Astrocyte (in vitro differentiated cells and primary cell): Measurements from ENCODE around the gene FLVCR1. TPM values are rescaled to one million over a fixed set of nuclear protein-coding genes. Genes with fewer than 3 reads are reported as not detected.

ENCODE experiments used
- DNase-seq: peaks from one replicate; pipeline ENCODE4 v3.0.0-alpha.2; 2010; ENCODE audit warnings: low read depth
- FAIRE-seq: peaks from 2 replicates; lab custom pipeline; 2011; peaks lifted over from hg19 to GRCh38; lab: Jason Lieb, UNC
- H2AFZ ChIP-seq: 2 replicates; pipeline ENCODE4 v1.6.0; 2012; ENCODE audit warnings: low read depth, low read length, inconsistent platforms
- H3K27ac ChIP-seq: 2 replicates; pipeline ENCODE4 v1.5.1; 2011; ENCODE audit warnings: low read depth, low read length, inconsistent platforms
- H3K27me3 ChIP-seq: 2 replicates; pipeline ENCODE4 v1.6.0; 2011; ENCODE audit warnings: low read length, inconsistent platforms; ENCODE audit not compliant: insufficient read depth
- H3K36me3 ChIP-seq: 2 replicates; pipeline ENCODE4 v1.5.1; 2011; ENCODE audit warnings: low read length, inconsistent platforms; ENCODE audit not compliant: insufficient read depth
- H3K4me1 ChIP-seq: 2 replicates; pipeline ENCODE4 v1.5.1; 2011; ENCODE audit warnings: low read length, inconsistent platforms; ENCODE audit not compliant: insufficient read depth
- H3K4me2 ChIP-seq: 2 replicates; pipeline ENCODE4 v1.6.0; 2012; ENCODE audit warnings: low read length, inconsistent platforms
- H3K4me3 ChIP-seq: 2 replicates; pipeline ENCODE4 v1.5.1; 2011; ENCODE audit warnings: low read depth, mild to moderate bottlenecking, low read length, inconsistent platforms; ENCODE audit not compliant: insufficient read depth
- H3K79me2 ChIP-seq: 2 replicates; pipeline ENCODE4 v1.6.0; 2012; ENCODE audit warnings: mild to moderate bottlenecking, low read length, inconsistent platforms; ENCODE audit not compliant: insufficient read depth
- H3K9ac ChIP-seq: 2 replicates; pipeline ENCODE4 v1.6.0; 2012; ENCODE audit warnings: mild to moderate bottlenecking, low read length, inconsistent platforms
- H3K9me3 ChIP-seq: 2 replicates; pipeline ENCODE4 v1.5.1; 2012; ENCODE audit warnings: low read depth, mild to moderate bottlenecking, low read length, inconsistent platforms; ENCODE audit not compliant: insufficient read depth
- H4K20me1 ChIP-seq: 2 replicates; pipeline ENCODE4 v1.6.0; 2012; ENCODE audit warnings: low read length, inconsistent platforms; ENCODE audit not compliant: insufficient read depth
- H3K27ac Mint-ChIP-seq: one replicate; pipeline ENCODE4 v1.8.0; 2021; ENCODE audit warnings: mild to moderate bottlenecking, mixed read lengths; ENCODE audit not compliant: unreplicated experiment
- H3K27me3 Mint-ChIP-seq: one replicate; pipeline ENCODE4 v1.8.0; 2021; ENCODE audit warnings: low read depth, mixed read lengths; ENCODE audit not compliant: unreplicated experiment
- H3K36me3 Mint-ChIP-seq: one replicate; pipeline ENCODE4 v1.8.0; 2021; ENCODE audit warnings: low read depth, mixed read lengths; ENCODE audit not compliant: unreplicated experiment
- H3K4me1 Mint-ChIP-seq: one replicate; pipeline ENCODE4 v1.8.0; 2021; ENCODE audit warnings: low read depth, mixed read lengths; ENCODE audit not compliant: unreplicated experiment
- H3K4me3 Mint-ChIP-seq: one replicate; pipeline ENCODE4 v1.8.0; 2021; ENCODE audit warnings: mild to moderate bottlenecking, moderate library complexity, mixed read lengths; ENCODE audit not compliant: unreplicated experiment
- H3K9me3 Mint-ChIP-seq: one replicate; pipeline ENCODE4 v1.8.0; 2021; ENCODE audit warnings: mild to moderate bottlenecking, mixed read lengths; ENCODE audit not compliant: unreplicated experiment
- CTCF ChIP-seq: IDR thresholded peaks from 2 replicates; pipeline ENCODE4 v1.5.1; 2011; ENCODE audit warnings: low read depth, mild to moderate bottlenecking, inconsistent platforms, low read length, moderate library complexity; ENCODE audit not compliant: insufficient read depth
- EZH2 ChIP-seq: IDR thresholded peaks from 2 replicates; pipeline ENCODE4 v1.6.1; 2012; ENCODE audit warnings: mild to moderate bottlenecking, low read length, inconsistent platforms; ENCODE audit not compliant: insufficient read depth
- total RNA-seq: library from RNA; stranded (reverse); gene quantifications from 2 replicates; pipeline ENCODE4 v1.2.1, GENCODE V29; 2021

FLVCR1 gene
- total RNA-seq, 1 donor from 2014 or later: 8.1 TPM

- H2AFZ ChIP-seq: peak overlapping the region; percentile 79
- Mint-ChIP-seq H3K36me3 (no peaks in the 10 kb centered on the region), H3K4me1 (peaks cover 14% of the 10 kb centered on the region), H3K27ac (peak overlapping the region; percentile 80), H3K27me3 (peaks cover 28% of the 10 kb centered on the region), H3K4me3 (no peak overlapping the region), H3K9me3 (peaks cover 4% of the 10 kb centered on the region)
- no peaks in the 10 kb centered on the region for H3K4me1 ChIP-seq
- H3K9ac ChIP-seq: no peak overlapping the region
- H3K27ac ChIP-seq: no peak overlapping the region
- H3K36me3 ChIP-seq: no peaks in the 10 kb centered on the region
- TF ChIP-seq EZH2 (no peak), CTCF (no peak)
- DNase-seq (peak; percentile 49), FAIRE-seq (no peak)
- H3K9me3 ChIP-seq: no peaks in the 10 kb centered on the region
- peak overlapping the region; percentile 62 for H3K4me2 ChIP-seq
- H4K20me1 ChIP-seq: no peaks in the 10 kb centered on the region
- H3K27me3 ChIP-seq: peaks cover 8% of the 10 kb centered on the region
- H3K79me2 ChIP-seq: no peaks in the 10 kb centered on the region
- no peak overlapping the region for H3K4me3 ChIP-seq
Observed at GRCh38 chr1:212916481-212917133, 58.5 kb downstream of the FLVCR1 start.

GRCh38 chr1:212917134-212917485 is 59.0 kb downstream of the FLVCR1 start:
- H4K20me1 ChIP-seq: no peaks in the 10 kb centered on the region
- Mint-ChIP-seq H3K4me3 (no peak overlapping the region), H3K36me3 (no peaks in the 10 kb centered on the region), H3K27me3 (peaks cover 30% of the 10 kb centered on the region), H3K4me1 (peaks cover 14% of the 10 kb centered on the region), H3K9me3 (peaks cover 4% of the 10 kb centered on the region), H3K27ac (peak overlapping the region; percentile 80)
- no peak for FAIRE-seq
- TF ChIP-seq CTCF (no peak), EZH2 (no peak)
- H3K4me1 ChIP-seq: no peaks in the 10 kb centered on the region
- H3K9ac ChIP-seq: no peak overlapping the region
- DNase-seq: no peak
- H3K4me3 ChIP-seq: no peak overlapping the region
- no peaks in the 10 kb centered on the region for H3K79me2 ChIP-seq
- H3K4me2 ChIP-seq: peak overlapping the region; percentile 62
- no peaks in the 10 kb centered on the region for H3K36me3 ChIP-seq
- peak overlapping the region; percentile 79 for H2AFZ ChIP-seq
- peaks cover 8% of the 10 kb centered on the region for H3K27me3 ChIP-seq
- no peaks in the 10 kb centered on the region for H3K9me3 ChIP-seq
- H3K27ac ChIP-seq: no peak overlapping the region

GRCh38 chr1:212917858-212918257 is 59.8 kb downstream of the FLVCR1 start:
- Histone ChIP-seq H3K27me3 (peaks cover 8% of the 10 kb centered on the region), H3K79me2 (no peaks in the 10 kb centered on the region), H3K9me3 (no peaks in the 10 kb centered on the region), H3K4me2 (no peak overlapping the region), H3K4me3 (no peak overlapping the region), H2AFZ (no peak overlapping the region), H3K27ac (no peak overlapping the region), H4K20me1 (no peaks in the 10 kb centered on the region), H3K36me3 (no peaks in the 10 kb centered on the region), H3K4me1 (no peaks in the 10 kb centered on the region), H3K9ac (no peak overlapping the region)
- Mint-ChIP-seq H3K4me3 (no peak overlapping the region), H3K9me3 (peaks cover 11% of the 10 kb centered on the region), H3K36me3 (no peaks in the 10 kb centered on the region), H3K27me3 (peaks cover 35% of the 10 kb centered on the region), H3K27ac (no peak overlapping the region), H3K4me1 (peaks cover 14% of the 10 kb centered on the region)
- DNase-seq (no peak), FAIRE-seq (no peak)
- TF ChIP-seq EZH2 (no peak), CTCF (no peak)
